Hindlimb muscle (tissue), 1 donor: ENCODE results near the gene ASB11. TPM values are rescaled to one million over a fixed set of nuclear protein-coding genes. Genes with fewer than 3 reads are reported as not detected.
"Not testable (repeated sequence)": the region's sequence is repeated elsewhere in the genome, so short reads cannot be mapped to it uniquely, and the experiment has no call there.

Source experiments
- DNase-seq: peaks from one replicate; pipeline ENCODE4 v3.0.0-alpha.2; 2013
- polyA plus RNA-seq: library from polyadenylated mRNA; unstranded; fragments of 120-200 nt; gene quantifications from one replicate; pipeline ENCODE4 v1.2.1, GENCODE V29; 2013; ENCODE audit not compliant: insufficient read length

ASB11 gene
- polyA plus RNA-seq, 1 donor: 14.3 TPM

DNA sequence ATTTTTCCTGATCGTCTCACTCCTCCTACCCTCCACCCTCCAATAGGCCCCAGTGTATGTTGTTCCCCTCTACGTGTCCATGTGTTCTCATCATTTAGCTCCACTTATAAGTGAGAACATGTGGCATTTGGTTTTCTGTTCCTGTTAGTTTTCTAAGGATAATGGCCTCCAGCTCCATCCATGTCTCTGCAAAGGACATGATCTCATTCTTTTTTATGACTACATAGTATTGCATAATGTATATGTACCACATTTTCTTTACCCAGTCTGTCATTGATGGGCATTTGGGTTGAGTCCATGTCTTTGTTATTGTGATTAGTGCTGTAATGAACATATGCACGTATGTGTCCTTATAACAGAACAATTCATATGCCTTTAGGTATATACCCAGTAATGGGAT lies 9.5 kb downstream of the ASB11 start:
- DNase-seq: not testable (repeated sequence)

DNA sequence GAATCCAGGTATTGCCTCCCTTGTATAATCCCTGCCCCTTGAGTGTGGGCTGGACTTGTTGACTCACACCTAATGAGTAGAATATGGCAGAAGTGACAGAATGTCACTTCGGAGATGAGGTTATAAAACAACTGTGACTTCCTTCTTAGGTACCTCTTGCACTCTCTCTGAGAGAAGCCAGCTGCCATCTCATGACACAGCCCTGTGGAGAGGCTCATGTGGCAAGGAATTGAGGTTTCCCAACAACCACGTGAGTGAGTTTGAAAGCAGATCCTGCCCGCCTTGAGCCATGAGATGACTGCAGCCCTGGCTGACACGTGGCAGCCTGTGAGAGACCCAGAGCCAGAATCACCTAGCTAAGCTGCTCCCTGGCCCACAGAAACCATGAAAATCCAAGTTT lies 13.5 kb downstream of the ASB11 start:
- DNase-seq: no peak

DNA sequence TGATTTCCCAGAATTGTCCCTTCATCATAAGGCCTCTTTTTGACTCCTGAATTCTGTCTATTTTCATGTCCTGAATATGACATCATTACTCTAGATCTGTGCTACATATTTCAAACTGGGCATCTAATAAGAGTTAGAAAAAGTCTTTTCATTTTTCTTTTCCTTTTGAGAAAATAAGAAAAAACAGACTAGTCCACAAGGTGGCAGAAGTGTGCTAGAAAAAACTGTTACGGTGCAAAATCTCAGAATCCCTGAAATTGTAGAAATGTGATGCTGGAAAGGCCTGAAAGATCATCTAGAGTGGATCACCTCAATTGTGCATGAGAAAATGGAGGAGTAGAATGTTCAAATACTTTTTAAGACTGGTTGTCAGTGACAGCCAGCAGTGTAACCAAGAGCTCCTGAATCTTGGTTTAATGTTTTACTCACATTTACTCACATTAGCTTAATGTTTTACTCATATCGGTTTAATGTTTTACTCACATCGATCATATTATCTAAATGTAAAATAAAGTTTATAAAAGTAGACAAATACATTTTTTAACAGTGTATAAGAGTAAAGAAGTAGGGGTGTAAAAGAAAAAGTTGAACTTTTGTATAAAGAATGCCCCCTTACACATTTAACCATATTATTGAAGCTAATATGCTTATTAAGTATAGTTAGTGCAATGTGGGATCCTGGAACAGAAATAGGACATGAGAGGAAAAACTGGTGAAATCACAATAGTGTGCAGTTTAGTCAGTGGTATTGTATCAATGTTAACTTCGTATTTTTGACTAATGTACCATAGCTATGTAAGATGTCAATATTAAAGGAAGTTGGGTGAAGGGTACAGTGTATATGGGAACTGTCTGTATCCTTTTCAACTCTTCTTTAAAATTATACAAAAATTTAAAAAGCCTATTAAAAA lies 15.2 kb downstream of the ASB11 start:
- DNase-seq: peak; percentile 11

DNA sequence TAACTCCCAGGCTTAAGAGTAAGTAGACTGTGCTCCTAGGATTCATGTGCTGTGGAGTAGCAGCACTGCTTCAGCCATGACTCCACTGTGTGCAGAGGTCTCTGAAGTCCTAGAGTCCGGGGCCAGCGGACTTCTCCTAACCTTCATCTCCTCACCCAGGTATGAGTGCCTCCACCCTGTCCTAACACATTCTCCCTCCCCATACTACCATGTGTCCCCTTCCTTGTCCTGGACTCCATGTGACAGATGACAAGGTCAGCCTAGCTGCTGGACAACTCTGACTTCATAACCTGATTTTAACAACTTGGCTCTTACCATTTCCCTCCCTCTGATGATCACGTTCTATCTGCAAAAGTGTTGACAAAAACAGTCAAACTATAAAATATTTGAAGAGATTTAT lies 16.7 kb downstream of the ASB11 start:
- DNase-seq: no peak

DNA sequence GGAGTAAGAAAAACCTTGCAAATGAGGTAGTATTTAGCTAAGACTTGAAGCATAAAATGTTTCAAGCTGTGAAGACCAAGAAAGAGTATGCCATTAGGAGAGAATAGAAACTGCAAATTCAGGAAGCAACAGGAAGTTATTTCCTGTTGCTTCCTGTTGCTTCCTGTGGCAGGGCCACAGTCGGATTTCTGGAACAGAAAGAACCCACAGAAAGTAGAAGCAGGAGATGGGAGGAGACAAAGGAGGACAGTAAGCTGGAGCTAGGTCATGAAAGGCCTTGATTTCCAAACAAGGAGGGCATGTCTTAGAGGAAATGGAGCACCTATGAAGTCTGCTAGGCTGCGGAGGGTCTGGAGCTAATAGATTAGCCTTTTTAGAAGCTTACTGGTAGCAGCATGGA lies 17.2 kb downstream of the ASB11 start:
- DNase-seq: no peak

DNA sequence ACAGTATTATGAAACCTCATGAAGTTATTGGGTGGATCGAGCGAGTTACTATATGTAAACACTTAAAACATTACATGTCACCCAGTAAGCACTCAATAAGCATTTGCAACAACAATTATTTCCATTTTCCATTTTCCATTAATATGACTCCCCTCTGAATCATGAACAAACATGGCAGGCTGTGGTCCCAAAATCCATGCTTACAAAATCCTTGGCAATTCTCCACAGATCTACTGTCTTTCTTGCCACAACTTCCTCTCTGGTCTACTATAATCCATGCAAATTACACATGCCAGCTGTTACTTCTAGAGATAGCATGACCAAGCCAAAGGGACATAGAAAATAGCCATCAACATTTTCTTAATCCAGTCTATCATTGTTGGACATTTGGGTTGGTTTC lies 22.0 kb downstream of the ASB11 start:
- DNase-seq: no peak

DNA sequence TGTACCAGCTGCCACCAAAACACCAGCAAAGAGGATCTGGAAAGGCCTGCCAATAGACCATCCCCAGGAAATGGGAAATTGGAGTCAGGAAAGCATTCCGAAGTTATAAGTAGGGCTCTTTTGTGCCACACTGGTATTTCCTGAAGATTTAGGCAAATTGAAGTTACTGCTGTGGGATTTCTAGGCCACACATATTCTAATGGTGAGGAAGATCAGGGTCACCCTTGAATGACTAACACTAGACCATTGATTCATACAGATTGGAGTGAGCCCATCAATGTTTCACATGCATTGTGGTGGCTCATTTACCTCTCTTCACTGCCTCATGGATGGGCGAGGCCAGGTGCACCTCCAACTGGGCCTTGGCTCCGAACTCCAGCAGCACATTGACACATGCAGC lies 22.6 kb downstream of the ASB11 start:
- DNase-seq: no peak

DNA sequence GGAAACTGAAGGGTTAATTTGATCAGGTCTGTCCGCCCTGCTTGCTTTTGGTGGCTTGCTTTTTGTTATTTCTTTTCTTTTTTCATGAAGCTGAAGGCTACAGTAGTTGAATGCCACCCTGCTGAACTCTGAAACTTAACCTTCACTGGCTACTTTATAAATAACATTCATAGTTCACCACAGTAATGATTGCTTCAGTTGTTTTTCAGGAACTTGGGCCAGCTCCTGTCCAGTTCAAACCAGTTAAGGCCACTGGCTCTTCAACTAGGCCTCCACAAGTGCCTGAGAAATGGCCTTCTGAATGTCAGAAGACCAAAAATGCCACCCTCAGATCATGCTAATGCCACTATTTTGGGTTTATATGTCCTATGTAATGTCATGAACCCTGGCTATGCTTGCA lies 37.8 kb downstream of the ASB11 start:
- no peak for DNase-seq

DNA sequence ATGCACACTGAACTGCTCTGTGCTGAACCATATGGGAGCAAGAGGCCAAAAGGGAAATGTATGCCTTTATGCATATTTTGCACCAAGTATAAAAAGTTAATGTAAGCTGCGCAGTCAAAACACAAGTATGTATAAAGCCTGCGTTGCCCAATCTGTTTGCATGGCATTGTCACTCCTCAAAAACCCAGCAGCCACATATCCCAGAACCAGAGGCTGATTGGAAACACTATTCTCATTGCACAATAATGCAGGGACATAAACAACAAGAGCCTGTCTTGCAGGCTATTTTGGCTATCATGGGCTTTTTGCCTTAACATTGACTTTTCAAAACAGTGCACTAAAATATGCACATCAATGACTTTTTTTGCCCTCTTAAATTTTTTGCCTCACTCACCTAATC lies 40.5 kb downstream of the ASB11 start:
- no peak for DNase-seq

DNA sequence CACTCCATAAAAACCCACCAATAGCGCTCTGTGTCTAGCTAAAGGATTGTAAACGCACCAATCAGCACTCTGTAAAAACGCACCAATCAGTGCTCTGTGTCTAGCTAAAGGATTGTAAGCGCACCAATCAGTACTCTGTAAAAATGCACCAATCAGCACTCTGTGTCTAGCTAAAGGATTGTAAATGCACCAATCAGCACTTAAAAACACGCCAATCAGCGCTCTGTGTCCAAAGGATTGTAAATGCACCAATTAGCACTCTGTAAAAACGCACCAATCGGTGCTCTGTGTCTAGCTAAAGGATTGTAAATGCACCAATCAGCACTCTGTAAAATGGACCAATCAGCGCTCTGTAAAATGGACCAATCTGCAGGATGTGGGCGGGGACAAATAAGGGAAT lies 42.2 kb downstream of the ASB11 start:
- not testable (repeated sequence) for DNase-seq

DNA sequence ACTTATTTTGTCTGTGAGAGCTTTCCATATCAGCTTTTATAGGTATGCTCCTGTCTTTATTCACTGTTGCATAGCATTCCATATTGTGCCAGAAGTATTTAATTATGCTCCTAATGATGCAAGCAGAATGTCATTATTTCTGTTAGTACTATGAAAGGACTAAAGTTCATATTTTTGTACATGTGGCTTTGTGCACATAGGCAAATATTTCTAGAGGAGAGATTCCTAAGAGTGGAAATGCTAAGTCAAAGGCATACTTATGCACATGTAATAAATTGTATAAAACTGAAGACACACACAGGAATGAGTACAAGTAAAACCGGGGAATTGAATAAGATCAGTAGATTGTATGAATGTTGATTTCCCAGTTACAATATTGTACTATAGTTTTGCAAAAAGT lies 43.7 kb downstream of the ASB11 start:
- no peak for DNase-seq

DNA sequence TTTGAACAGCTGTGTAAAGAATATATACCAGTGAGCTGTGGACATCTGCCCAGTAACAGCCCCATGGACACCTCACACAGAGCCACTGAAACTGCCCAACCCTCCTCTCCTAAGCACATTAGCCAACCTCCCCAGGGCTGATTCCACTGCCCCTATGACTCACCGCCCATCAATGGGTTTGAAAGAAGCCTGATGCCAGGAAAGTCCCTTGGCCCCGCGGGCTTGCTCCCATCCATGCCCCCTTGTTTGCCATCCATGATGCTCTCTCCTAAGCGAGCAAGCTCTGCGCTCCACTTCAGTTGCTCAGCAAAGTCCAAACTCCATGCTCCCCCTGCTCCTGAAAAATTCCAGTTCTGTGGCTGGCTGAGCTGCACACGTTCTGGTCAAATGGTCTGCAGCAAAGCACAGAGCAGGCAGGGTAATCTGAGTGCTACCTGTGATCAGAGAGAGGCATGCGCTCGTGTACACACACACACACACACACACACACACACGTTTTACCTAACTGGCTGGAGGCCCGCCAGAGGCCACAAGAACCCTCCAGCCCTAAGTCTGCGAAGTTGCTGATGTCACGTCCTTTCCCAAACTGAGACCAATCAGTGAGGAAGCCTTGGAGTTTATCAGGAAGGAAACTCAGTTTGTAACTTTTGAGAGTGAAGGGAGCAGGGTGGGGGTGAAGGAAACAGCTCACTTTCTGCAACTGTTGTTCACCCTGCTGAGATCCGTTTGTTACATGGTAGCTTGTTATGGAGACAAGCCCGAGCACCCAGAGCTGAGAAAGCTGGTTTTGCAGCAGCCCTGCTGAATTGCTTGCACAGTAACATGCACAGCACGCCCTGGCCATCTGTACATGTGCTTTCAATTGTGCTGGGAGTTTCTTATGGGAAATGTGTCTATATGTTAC lies 45.6 kb downstream of the ASB11 start, which contains the start of gene ASB9:
Gene ASB9, minus strand, starts transcription at position 466 of the 904 bp plus-strand sequence. Its CDS starts 209 bp downstream, at position 257.
- DNase-seq: peak; percentile 14

DNA sequence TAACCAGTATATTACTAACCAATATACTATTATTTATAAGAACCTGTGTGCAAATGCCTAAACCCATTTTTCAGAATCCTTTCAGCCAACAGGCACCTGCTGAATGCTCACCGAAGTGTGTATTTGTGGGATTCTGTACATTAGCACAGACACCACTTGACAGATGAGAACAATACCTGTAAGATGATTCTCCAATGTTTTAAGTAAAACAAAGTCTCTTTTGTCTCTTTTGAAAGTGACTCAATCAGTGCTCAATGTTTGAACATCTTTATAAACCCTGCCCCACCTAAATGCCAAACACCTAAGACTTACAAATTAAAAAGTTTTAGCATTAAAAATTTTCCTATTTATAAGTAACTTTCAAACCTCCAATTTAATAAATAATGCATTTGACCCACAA lies 46.3 kb downstream of the ASB11 start:
- no peak for DNase-seq

DNA sequence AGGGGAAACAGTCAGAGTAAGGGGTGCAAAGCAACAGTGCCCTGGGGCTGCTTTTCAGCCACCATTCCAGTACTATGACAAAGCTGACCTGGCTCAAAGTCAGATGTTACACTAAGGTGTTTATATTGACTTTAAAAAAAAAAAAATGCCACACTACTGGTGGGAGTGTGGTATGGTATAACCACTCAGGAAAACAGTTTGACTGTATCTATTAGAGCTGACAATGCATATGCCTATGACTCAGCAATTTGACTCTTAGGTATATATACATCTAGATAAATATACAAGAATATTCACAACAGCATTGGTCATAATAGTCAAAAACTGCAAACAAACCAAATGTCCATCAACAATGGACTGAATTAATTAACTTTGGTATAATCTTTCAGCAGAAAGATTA lies 60.6 kb downstream of the ASB11 start:
- DNase-seq: no peak

DNA sequence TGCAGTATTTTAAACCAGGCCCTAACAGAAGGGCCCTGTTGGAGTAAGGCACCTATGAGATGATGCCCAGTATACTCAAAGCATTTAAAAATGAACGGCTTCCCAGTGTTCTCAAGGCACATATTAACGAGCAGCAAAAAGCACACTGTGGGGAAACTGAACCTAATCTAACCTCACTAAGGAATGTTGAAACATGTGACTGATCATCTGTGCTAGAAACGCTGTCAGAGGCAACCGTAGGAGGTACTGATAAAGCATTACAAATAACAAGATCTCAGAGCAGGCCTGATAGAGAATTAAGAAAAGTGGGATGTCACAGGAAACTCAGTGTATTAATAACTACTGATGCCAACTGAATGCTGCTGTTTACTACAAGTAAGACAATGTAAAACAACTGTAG lies 69.5 kb downstream of the ASB11 start:
- DNase-seq: no peak

DNA sequence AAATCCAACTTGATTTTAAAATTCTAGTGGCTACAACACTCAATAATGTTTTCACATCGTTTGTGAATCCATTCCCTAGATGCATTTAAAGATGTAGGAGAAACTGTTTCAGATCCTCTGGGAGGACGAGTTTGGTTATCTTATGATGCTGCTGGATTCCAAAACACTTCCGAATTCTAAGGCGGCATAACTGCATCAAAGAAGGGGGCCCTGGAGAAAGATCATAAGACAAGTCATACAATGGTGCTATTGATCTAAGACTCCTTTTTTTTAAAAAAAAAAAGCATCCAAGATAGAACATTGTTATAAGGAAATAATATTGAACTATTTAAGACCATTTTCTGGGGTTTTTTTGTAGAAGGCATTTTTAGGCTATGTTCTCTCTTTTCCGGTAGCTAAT lies 71.0 kb downstream of the ASB11 start:
- no peak for DNase-seq

DNA sequence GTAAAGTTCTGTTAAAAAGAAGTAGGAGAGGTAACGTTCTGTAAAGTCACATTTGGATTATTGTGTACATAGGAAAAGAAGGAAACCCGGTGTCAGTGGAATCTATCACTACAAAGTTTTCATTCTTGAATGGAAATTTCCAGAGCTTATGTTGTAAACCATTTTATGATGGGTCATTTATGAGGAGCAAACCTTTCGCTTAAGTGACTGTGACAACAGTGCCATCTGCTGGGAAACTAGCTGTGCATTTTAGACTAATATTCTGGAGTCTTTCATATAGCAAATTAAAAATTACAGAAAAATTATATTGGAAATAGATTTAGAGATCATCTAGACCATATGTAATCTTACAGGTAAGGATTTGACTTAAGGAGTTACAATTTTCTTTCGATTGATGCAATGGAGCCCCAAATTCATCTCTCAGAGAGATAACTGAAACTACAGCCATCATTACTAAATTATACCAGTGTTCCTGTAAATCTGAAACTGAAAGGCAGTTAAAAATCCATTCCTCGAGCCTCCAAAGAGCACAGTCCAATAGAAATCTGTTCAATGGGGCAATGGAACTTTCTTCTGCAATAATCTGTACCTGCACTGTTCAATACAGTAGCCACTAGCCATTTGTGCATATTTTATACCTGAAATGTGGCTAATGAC lies 72.4 kb downstream of the ASB11 start:
- DNase-seq: peak; percentile 51

DNA sequence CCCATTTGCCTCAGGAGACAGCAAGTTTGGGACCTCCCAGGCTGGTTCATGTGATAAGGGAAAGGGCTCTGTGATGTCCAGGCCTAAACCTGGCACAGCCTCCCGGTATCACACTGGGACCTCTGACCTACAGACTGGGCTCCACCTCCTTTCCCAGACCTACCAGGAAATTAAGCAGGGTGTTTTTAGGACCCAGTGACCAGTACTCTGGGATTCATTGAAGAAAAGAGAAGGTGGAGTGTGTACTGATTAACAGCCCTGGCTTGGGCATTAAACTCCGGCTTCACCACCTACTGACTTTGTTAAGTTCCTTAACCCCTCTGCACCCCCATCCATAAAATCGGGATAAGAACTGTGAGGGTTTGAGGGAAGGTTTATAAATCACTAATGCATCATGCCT lies 74.1 kb downstream of the ASB11 start:
- DNase-seq: no peak

DNA sequence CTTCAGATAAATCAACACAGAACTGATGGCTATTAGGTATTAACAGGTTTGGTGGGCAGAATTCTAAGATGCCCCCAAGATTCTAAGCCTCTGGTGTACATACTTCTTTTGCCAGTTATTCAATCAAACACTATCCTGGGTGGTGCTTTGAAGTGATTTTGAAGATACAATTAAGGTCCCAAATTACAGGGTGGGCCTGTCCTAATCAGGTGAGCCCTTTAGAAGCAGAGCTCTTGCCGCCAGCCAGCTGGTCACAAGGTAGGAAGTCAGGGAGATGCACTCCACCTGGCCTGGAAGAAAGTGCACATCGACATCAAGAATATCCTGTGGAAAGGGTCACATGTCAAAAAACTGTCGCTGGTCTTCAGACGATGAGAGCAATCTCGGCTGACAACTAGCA lies 75.0 kb downstream of the ASB11 start:
- no peak for DNase-seq

DNA sequence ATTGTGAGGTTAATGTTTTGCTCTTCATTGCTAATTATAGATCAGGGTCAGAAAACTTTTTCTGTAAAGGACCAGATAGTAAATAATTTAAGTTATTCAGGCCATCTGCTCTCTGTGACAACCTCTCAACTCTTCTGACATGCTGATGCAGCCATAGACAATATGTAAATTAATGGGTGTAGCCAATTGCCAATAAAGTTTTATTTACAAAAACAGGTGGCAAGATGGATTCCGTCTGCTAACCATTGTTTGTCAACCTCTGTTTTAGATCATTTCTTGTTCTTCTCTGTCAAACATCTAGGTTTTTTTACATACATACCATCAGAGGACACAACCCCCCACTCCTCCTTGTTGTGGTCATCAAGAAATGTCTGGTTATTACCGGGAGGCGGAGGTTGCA lies 79.3 kb downstream of the ASB11 start:
- DNase-seq: no peak

DNA sequence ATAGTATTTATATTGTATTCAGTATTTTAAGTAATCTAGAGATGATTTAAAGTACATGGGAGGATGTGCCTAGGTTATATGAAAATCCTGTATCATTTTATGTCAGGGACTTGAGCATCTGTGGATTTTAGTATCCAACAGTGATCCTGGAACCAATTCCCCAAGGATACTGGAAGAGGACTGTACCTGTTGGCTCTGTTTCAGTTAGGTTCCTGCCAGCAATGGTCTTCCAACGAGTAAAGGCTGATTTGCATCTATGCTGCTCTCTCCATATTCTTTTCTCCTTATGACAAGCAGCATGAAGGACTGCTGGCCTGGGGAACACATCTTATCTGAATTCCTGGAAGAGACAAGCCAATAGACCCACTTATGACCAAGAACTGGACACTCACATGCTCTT lies 80.4 kb downstream of the ASB11 start:
- DNase-seq: no peak

DNA sequence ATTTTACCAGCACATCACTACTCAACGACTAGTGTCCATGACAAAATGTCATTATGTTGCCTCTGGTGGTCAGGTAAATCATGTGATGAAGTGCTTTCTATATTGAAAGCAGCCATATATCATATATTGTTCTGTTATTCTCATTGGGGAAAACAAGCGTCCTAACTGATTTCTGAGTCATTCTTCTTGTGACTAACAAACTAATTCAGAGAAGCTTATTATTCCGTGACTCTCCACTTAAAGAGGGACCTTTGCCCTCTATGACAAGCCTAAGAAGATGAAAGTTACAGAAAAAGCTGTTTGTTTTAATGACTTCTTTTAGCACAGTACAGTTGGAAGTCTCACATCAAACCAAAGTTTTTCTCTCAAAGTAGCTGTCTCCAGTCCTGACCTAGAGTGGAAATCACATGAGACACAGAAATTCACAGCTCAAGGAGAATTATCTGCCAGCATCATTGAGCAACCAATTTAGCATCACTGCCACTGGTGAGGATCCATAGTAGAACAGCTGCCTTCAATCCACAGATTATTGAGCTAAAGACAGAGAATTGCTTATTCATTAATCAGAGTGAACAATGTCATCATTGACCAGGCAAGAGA lies 81.9 kb downstream of the ASB11 start:
- DNase-seq: no peak
